HepG2 (cell line): ENCODE data around the gene UNC93A. TPM values are rescaled to one million over a fixed set of nuclear protein-coding genes. Genes with fewer than 3 reads are reported as not detected.

Source experiments
- EHMT2 ChIP-seq: fragments of 200-600 bp; sonication (generic); IDR thresholded peaks from 2 replicates; pipeline ENCODE4 v1.7.0; 2017; ENCODE audit warnings: antibody characterized with exemption, low read depth, low read length, borderline replicate concordance
- KDM5B ChIP-seq: sonication (generic); formaldehyde crosslinking; IDR thresholded peaks from 2 replicates; pipeline ENCODE4 v1.4.0; 2020; ENCODE audit warnings: missing genetic modification reagents, mild to moderate bottlenecking, borderline replicate concordance
- KLF16 ChIP-seq, 2 experiments: sonication (generic) in 1 of 2; formaldehyde crosslinking in 1 of 2; IDR thresholded peaks; 2 replicates each; pipeline versions ENCODE4 v1.6.1 to v1.8.0; 2016 to 2023; ENCODE audit warnings: missing genetic modification reagents in 2 of 2, missing compliant biosample characterization in 1 of 2
- MED13 ChIP-seq: sonication (generic); formaldehyde crosslinking; IDR thresholded peaks from 2 replicates; pipeline ENCODE4 v1.5.0; 2020; ENCODE audit warnings: missing genetic modification reagents
- MEF2D ChIP-seq: sonication (generic); formaldehyde crosslinking; IDR thresholded peaks from 2 replicates; pipeline ENCODE4 v1.5.1; 2020; ENCODE audit warnings: mild to moderate bottlenecking, missing genetic modification reagents
- NCOR1 ChIP-seq: fragments of 200-600 bp; sonication (generic); IDR thresholded peaks from 2 replicates; pipeline ENCODE4 v1.7.0; 2017; ENCODE audit warnings: antibody characterized with exemption, low read length, borderline replicate concordance
- NFIC ChIP-seq: IDR thresholded peaks from 2 replicates; pipeline ENCODE4 v1.6.1; 2012; ENCODE audit warnings: mild to moderate bottlenecking, low read length, inconsistent platforms
- NR3C1 ChIP-seq: sonication (generic); formaldehyde crosslinking; IDR thresholded peaks from 2 replicates; pipeline ENCODE4 v1.4.0; 2020; ENCODE audit warnings: missing genetic modification reagents
- PRPF4 ChIP-seq: fragments of 200-400 bp; formaldehyde crosslinking; IDR thresholded peaks from 2 replicates; pipeline ENCODE4 v1.6.1; 2016; ENCODE audit warnings: low read length, low read depth; ENCODE audit not compliant: poor library complexity, severe bottlenecking
- SNRNP70 ChIP-seq: fragments of 200-400 bp; formaldehyde crosslinking; IDR thresholded peaks from 2 replicates; pipeline ENCODE4 v1.6.1; 2017; ENCODE audit warnings: mild to moderate bottlenecking, low read depth, low read length, moderate library complexity
- TBX3 ChIP-seq: fragments of 450-650 bp; IDR thresholded peaks from 2 replicates; pipeline ENCODE4 v1.6.1; 2017; ENCODE audit warnings: antibody characterized with exemption, mild to moderate bottlenecking, inconsistent platforms, borderline replicate concordance
- TCF12 ChIP-seq, 2 experiments: fragments of 450-650 bp in 1 of 2; sonication (generic) in 1 of 2; formaldehyde crosslinking in 1 of 2; IDR thresholded peaks; 2 replicates each; pipeline versions ENCODE4 v1.6.1 to v1.8.0; 2017 to 2022; ENCODE audit warnings: antibody characterized with exemption in 1 of 2, mild to moderate bottlenecking in 1 of 2, missing genetic modification reagents in 1 of 2, moderate library complexity in 1 of 2
- TOE1 ChIP-seq: sonication (generic); formaldehyde crosslinking; IDR thresholded peaks from 2 replicates; pipeline ENCODE4 v1.4.0; 2020; ENCODE audit warnings: mild to moderate bottlenecking, missing genetic modification reagents
- ZNF282 ChIP-seq: fragments of 450-650 bp; IDR thresholded peaks from 2 replicates; pipeline ENCODE4 v1.6.1; 2018; ENCODE audit not compliant: partially characterized antibody
- polyA plus RNA-seq, 8 experiments: library from polyadenylated mRNA; depleted of rRNA in 3 of 8; stranded (reverse) in 7 of 8; unstranded in 1 of 8; fragments of >200 nt; fragmentation: Illumina TruSeq in 4 of 8; extraction: Trizol in 4 of 8; gene quantifications; 2 replicates each; pipeline versions ENCODE4 v1.2.1 to v1.2.3, GENCODE V29; 2011 to 2016; ENCODE audit warnings: low read depth in 4 of 8, missing spikeins in 1 of 8, mixed read lengths in 1 of 8; ENCODE audit not compliant: insufficient read depth in 1 of 8
- total RNA-seq, 5 experiments: library from RNA; depleted of rRNA; stranded (reverse); fragments of >200 nt; fragmentation: Illumina TruSeq; extraction: Trizol; gene quantifications; 2 replicates each; pipeline ENCODE4 v1.2.3, GENCODE V29; 2016; ENCODE audit warnings: low read depth in 1 of 5
- TF ChIP-seq, protein P1 (sequence below): sonication (generic); formaldehyde crosslinking; IDR thresholded peaks from 2 replicates; pipeline ENCODE4 v1.4.0; 2020; ENCODE audit warnings: missing genetic modification reagents
- TF ChIP-seq, protein P2 (sequence below): sonication (generic); formaldehyde crosslinking; IDR thresholded peaks from 2 replicates; pipeline ENCODE4 v1.5.0; 2020; ENCODE audit warnings: missing genetic modification reagents
- TF ChIP-seq, protein P3 (sequence below): sonication (generic); formaldehyde crosslinking; IDR thresholded peaks from 2 replicates; pipeline ENCODE4 v1.5.0; 2020; ENCODE audit warnings: mild to moderate bottlenecking, missing genetic modification reagents
- TF ChIP-seq, protein P4 (sequence below): sonication (generic); formaldehyde crosslinking; conservative IDR thresholded peaks from 2 replicates; pipeline ENCODE4 v1.8.0; 2022; ENCODE audit warnings: low read depth, missing genetic modification reagents
- TF ChIP-seq, protein P5 (sequence below): sonication (generic); formaldehyde crosslinking; conservative IDR thresholded peaks from 2 replicates; pipeline ENCODE4 v1.8.0; 2022; ENCODE audit warnings: mild to moderate bottlenecking, moderate library complexity, missing genetic modification reagents

The UNC93A gene
- total and polyA plus RNA-seq, 2 of the 13 experiments (the other 11 are each of a cell fraction or from before 2014, with no cell fraction given) = 11.0 to 42.7 TPM

DNA sequence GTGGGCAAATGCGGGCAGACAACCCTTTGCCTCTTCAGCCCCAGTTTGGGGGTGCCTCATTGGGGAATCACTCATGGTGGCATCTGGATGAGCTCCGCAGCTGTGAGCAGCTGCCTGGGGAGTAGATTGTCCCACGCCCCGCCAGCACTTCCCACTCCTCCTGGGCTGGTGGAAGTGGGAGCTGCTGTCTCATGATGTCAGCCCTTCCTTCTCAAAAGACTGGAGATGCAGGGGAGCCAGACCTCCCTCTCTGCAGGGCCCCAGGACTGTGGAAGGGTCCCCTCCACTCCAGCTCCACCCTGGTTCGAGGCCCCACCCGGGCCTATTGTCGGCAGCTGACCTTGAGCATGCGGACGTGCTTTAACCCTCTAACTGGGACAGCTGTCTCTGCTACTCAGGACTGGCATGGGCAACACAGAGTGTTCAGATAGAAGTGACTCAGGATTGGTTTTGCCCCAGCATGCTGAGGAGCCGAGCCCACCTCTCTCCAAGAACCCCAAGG, 2.0 kb downstream of the UNC93A start (continued):
- TF ChIP-seq, protein P1, sequence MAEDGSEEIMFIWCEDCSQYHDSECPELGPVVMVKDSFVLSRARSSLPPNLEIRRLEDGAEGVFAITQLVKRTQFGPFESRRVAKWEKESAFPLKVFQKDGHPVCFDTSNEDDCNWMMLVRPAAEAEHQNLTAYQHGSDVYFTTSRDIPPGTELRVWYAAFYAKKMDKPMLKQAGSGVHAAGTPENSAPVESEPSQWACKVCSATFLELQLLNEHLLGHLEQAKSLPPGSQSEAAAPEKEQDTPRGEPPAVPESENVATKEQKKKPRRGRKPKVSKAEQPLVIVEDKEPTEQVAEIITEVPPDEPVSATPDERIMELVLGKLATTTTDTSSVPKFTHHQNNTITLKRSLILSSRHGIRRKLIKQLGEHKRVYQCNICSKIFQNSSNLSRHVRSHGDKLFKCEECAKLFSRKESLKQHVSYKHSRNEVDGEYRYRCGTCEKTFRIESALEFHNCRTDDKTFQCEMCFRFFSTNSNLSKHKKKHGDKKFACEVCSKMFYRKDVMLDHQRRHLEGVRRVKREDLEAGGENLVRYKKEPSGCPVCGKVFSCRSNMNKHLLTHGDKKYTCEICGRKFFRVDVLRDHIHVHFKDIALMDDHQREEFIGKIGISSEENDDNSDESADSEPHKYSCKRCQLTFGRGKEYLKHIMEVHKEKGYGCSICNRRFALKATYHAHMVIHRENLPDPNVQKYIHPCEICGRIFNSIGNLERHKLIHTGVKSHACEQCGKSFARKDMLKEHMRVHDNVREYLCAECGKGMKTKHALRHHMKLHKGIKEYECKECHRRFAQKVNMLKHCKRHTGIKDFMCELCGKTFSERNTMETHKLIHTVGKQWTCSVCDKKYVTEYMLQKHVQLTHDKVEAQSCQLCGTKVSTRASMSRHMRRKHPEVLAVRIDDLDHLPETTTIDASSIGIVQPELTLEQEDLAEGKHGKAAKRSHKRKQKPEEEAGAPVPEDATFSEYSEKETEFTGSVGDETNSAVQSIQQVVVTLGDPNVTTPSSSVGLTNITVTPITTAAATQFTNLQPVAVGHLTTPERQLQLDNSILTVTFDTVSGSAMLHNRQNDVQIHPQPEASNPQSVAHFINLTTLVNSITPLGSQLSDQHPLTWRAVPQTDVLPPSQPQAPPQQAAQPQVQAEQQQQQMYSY = no peak
- TF ChIP-seq ZNF282 (no peak), KDM5B (CRISPR knock-in tag) (peak; percentile 12; the same call in 1 of the 2 replicates), MEF2D (CRISPR knock-in tag) (no peak), PRPF4 (no peak), MED13 (CRISPR knock-in tag) (no peak), TCF12 (IDR thresholded peaks at IDR 0.05) (no peak), TCF12 (CRISPR knock-in tag; IDR thresholded peaks at IDR 0.05) (peak; percentile 46; the same call in 1 of the 2 replicates), SNRNP70 (no peak), NR3C1 (no peak), TBX3 (no peak), NCOR1 (no peak), TOE1 (CRISPR knock-in tag) (no peak), EHMT2 (no peak), KLF16 (CRISPR knock-in tag; IDR thresholded peaks at IDR 0.05) (no peak), NFIC (no peak)
- TF ChIP-seq, protein P2, sequence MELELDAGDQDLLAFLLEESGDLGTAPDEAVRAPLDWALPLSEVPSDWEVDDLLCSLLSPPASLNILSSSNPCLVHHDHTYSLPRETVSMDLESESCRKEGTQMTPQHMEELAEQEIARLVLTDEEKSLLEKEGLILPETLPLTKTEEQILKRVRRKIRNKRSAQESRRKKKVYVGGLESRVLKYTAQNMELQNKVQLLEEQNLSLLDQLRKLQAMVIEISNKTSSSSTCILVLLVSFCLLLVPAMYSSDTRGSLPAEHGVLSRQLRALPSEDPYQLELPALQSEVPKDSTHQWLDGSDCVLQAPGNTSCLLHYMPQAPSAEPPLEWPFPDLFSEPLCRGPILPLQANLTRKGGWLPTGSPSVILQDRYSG = no peak
- TF ChIP-seq, protein P3, sequence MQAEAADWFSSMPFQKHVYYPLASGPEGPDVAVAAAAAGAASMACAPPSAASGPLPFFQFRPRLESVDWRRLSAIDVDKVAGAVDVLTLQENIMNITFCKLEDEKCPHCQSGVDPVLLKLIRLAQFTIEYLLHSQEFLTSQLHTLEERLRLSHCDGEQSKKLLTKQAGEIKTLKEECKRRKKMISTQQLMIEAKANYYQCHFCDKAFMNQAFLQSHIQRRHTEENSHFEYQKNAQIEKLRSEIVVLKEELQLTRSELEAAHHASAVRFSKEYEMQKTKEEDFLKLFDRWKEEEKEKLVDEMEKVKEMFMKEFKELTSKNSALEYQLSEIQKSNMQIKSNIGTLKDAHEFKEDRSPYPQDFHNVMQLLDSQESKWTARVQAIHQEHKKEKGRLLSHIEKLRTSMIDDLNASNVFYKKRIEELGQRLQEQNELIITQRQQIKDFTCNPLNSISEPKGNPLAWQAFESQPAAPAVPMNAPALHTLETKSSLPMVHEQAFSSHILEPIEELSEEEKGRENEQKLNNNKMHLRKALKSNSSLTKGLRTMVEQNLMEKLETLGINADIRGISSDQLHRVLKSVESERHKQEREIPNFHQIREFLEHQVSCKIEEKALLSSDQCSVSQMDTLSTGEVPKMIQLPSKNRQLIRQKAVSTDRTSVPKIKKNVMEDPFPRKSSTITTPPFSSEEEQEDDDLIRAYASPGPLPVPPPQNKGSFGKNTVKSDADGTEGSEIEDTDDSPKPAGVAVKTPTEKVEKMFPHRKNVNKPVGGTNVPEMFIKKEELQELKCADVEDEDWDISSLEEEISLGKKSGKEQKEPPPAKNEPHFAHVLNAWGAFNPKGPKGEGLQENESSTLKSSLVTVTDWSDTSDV (CRISPR knock-in tag) = peak; percentile 44; the same call in 1 of the 2 replicates
- TF ChIP-seq, protein P4, sequence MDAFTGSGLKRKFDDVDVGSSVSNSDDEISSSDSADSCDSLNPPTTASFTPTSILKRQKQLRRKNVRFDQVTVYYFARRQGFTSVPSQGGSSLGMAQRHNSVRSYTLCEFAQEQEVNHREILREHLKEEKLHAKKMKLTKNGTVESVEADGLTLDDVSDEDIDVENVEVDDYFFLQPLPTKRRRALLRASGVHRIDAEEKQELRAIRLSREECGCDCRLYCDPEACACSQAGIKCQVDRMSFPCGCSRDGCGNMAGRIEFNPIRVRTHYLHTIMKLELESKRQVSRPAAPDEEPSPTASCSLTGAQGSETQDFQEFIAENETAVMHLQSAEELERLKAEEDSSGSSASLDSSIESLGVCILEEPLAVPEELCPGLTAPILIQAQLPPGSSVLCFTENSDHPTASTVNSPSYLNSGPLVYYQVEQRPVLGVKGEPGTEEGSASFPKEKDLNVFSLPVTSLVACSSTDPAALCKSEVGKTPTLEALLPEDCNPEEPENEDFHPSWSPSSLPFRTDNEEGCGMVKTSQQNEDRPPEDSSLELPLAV (CRISPR knock-in tag) = no peak
- TF ChIP-seq, protein P5, sequence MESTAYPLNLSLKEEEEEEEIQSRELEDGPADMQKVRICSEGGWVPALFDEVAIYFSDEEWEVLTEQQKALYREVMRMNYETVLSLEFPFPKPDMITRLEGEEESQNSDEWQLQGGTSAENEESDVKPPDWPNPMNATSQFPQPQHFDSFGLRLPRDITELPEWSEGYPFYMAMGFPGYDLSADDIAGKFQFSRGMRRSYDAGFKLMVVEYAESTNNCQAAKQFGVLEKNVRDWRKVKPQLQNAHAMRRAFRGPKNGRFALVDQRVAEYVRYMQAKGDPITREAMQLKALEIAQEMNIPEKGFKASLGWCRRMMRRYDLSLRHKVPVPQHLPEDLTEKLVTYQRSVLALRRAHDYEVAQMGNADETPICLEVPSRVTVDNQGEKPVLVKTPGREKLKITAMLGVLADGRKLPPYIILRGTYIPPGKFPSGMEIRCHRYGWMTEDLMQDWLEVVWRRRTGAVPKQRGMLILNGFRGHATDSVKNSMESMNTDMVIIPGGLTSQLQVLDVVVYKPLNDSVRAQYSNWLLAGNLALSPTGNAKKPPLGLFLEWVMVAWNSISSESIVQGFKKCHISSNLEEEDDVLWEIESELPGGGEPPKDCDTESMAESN (CRISPR knock-in tag) = peak; percentile 54; the same call in 1 of the 2 replicates
